Endometrial microvascular endothelial cells (primary cell): ENCODE measurements around the gene S1PR1. TPM values are rescaled to one million over a fixed set of nuclear protein-coding genes. Genes with fewer than 3 reads are reported as not detected.

Source experiments
- in situ Hi-C: cut with HindIII; loops from 2 replicates; pipeline ENCODE4 v1.10.0; 2017; ENCODE audit warnings: low sequenced_read_pairs, low pct_unique_long_range_greater_than_20kb; ENCODE audit errors: inconsistent ontology term
- total RNA-seq: library from RNA; depleted of rRNA; stranded (reverse); fragments of >200 nt; gene quantifications from one replicate; pipeline ENCODE4 v1.2.3, GENCODE V29; 2015; ENCODE audit errors: inconsistent ontology term

Gene S1PR1
- total RNA-seq, 1 donor from 2014 or later, result 332 TPM

DNA sequence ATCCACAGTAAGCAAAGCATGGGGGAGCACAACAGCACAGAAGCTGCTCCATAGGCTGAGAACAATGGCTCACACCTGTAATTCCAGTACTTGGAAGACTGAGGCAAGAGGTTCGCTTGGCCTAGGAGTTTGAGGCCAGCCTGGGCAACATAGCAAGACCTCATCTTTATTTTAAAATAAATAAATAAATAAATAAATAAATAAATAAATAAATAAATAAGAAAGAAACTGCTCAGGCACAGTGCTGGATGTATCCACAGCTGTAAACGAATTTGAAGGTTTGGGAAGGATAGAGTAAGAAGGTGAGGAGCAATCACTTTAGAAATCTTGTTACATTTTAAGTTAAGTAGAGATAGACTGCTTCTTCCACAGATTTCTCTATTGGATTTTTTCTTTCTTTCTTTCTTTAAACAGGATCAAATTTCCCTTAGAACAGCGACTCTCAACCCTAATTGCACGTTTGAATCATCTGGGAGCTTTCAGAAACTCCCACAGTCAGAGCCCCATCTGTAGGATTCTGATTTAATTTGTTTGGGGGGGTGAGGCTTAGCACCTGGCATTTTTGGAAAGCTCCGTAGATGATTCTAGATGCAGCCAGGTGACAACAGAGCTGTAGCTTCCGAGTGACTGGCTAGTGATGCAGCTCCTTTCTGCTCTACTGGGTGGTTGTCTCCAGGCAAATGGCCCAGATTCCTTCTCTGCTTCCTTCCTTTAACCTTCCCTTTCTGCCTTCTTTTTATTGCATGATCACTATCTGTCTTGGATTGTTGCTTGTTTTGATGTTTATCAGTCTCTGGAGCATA lies 53.5 kb downstream of the S1PR1 start:
- in situ Hi-C loops, result no loop called here

Other genes with a start within 250 kb of the S1PR1 start
- 45.7 TPM for gene DPH5, start 211.2 kb upstream of the S1PR1 start, total RNA-seq